Retinal pigment epithelial cell (primary cell): Measurements from ENCODE around the gene QRICH2.
A peak's percentile ranks its signal among the peaks of the same experiment; 100 is the strongest.

Source experiments
- DNase-seq: peaks from one replicate; pipeline ENCODE4 v3.0.0-alpha.2; 2010; ENCODE audit warnings: low read depth
- H3K4me3 ChIP-seq: 2 replicates; pipeline ENCODE4 v1.5.1; 2011; ENCODE audit warnings: mild to moderate bottlenecking, low read length, control low read depth, moderate library complexity
- CTCF ChIP-seq: conservative IDR thresholded peaks from 2 replicates; pipeline ENCODE4 v1.5.1; 2011; ENCODE audit warnings: low read depth, low read length, control low read depth, inconsistent platforms

QRICH2 gene

GRCh38 chr17:76307966-76308338 lies at the start of gene QRICH2:
Gene QRICH2, minus strand, starts transcription at chr17:76308276. Its CDS starts 278 bp downstream, at chr17:76307998.
- H3K4me3 ChIP-seq = no peak within 1 kb of the TSS
- TF ChIP-seq CTCF = no peak
- no peak for DNase-seq

- TF ChIP-seq CTCF = no peak
- H3K4me3 ChIP-seq = no peak overlapping the region
- DNase-seq = no peak
Observed at GRCh38 chr17:76357597-76358158, 49.6 kb upstream of the QRICH2 start.

- DNase-seq = no peak
- H3K4me3 ChIP-seq = no peak overlapping the region
- no peak for TF ChIP-seq CTCF
Observed at GRCh38 chr17:76356803-76357456, 48.9 kb upstream of the QRICH2 start.

- no peak overlapping the region for H3K4me3 ChIP-seq
- TF ChIP-seq CTCF = no peak
- no peak for DNase-seq
Observed at GRCh38 chr17:76354747-76355310, 46.8 kb upstream of the QRICH2 start.

- H3K4me3 ChIP-seq = peak overlapping the region; percentile 82
- TF ChIP-seq CTCF = no peak
Observed at GRCh38 chr17:76354317-76354729, 46.2 kb upstream of the QRICH2 start.

GRCh38 chr17:76353599-76354316 lies 45.7 kb upstream of the QRICH2 start, which contains the start of gene PRPSAP1:
Gene PRPSAP1, minus strand, starts transcription at chr17:76353916. Its CDS starts 213 bp downstream, at chr17:76353703.
- no peak for DNase-seq
- TF ChIP-seq CTCF = peak; percentile 54
- H3K4me3 ChIP-seq = peak within 1 kb of the TSS; percentile 82

More at GRCh38 chr17:76354317-76354729, 46.2 kb upstream of the QRICH2 start:
- DNase-seq = no peak
